Right lobe of liver (tissue), 6 donors: ENCODE results near the gene CADM2. TPM values are rescaled to one million over a fixed set of nuclear protein-coding genes. Genes with fewer than 3 reads are reported as not detected.

Experiments used
- ATAC-seq, 4 donors: fragments of 200-7000 bp; cut with Tn5 transposase; one replicate each; pipeline ENCODE4 v1.9.1; 2020; ENCODE audit warnings: mild to moderate bottlenecking in 4 of 4, moderate library complexity in 4 of 4
- DNase-seq, 3 donors: peaks; one replicate each; pipeline ENCODE4 v3.0.0-alpha.2; 2020
- H3K27ac ChIP-seq, 3 donors: fragments of 200-600 bp; one replicate each; pipeline ENCODE4 v1.8.0; 2022
- H3K27me3 ChIP-seq, 2 donors: fragments of 200-600 bp; one replicate each; pipeline ENCODE4 v1.8.0; 2022
- H3K36me3 ChIP-seq, 4 donors: fragments of 200-600 bp; sonication (generic) in 1 of 4; one replicate each; pipeline versions ENCODE4 v1.5.1 to v1.8.0; 2017 to 2022; ENCODE audit warnings: control low read depth in 1 of 4
- H3K4me1 ChIP-seq, 4 donors: fragments of 200-600 bp; sonication (generic) in 1 of 4; one replicate each; pipeline versions ENCODE4 v1.5.1 to v1.8.0; 2017 to 2022; ENCODE audit warnings: control low read depth in 1 of 4
- H3K4me3 ChIP-seq, 3 donors: fragments of 200-600 bp; one replicate each; pipeline ENCODE4 v1.8.0; 2022
- H3K9me3 ChIP-seq, 4 donors: fragments of 200-600 bp; sonication (generic) in 1 of 4; one replicate each; pipeline versions ENCODE4 v1.5.1 to v1.8.0; 2017 to 2022; ENCODE audit warnings: control low read depth in 1 of 4
- POLR2A ChIP-seq: fragments of 450-650 bp; IDR thresholded peaks from one replicate; pipeline ENCODE4 v1.6.1; 2017; ENCODE audit warnings: antibody characterized with exemption, mild to moderate bottlenecking
- WGBS: methylation state at CpG from one replicate; pipeline ENCODE4 v1.1.6; 2018; ENCODE audit warnings: low coverage, low lambda C conversion rate; ENCODE audit not compliant: insufficient coverage; ENCODE audit errors: missing lambda C conversion rate; 5-methylcytosine and 5-hydroxymethylcytosine counted together
- intact Hi-C, 2 donors: fragments of 100-400 bp; cut with DNase I; formaldehyde crosslinking; loops; one replicate each; pipeline versions ENCODE4 v1.11.2 to v1.14.1; 2022
- total RNA-seq, 6 experiments: library from RNA; depleted of rRNA in 2 of 6; stranded (reverse); fragments of >200 nt in 2 of 6; fragmentation: NEBNext Ultra II Directional in 3 of 6; extraction: Animal tissue kit (Norgen Biotek cat#: 25700) in 3 of 6; gene quantifications; one replicate each; pipeline versions ENCODE4 v1.1.0 to v1.2.4, GENCODE V29; 2016 to 2023
- TF ChIP-seq, protein P1 (sequence below), 4 donors: fragments of 200-600 bp in 3 of 4; fragments of 450-650 bp in 1 of 4; IDR thresholded peaks; one replicate each; pipeline versions ENCODE4 v1.5.1 to v1.8.0; 2016 to 2022; ENCODE audit warnings: antibody characterized with exemption in 4 of 4, mild to moderate bottlenecking in 2 of 4
- donor health status: DM: no; HTN: yes; CAD: no.
- donor health status: DM: no; HTN: no; CAD: no.
- donor health status: DM: no; HTN: no; CAD: no.
- donor health status: DM: no; HTN: yes; CAD: no.
- donor health status: DM: no; HTN: yes; CAD: no.

The CADM2 gene
- total RNA-seq, 6 experiments from 2014 or later, result under 0.01 to 1.7 (median 0.15) TPM

GRCh38 chr3:85584779-85585356 lies 626.1 kb downstream of the CADM2 start:
- WGBS, result 56% methylated on average over 7 of the region's 7 CpGs

GRCh38 chr3:85586018-85586417 lies 627.2 kb downstream of the CADM2 start:
- DNase-seq, result no peak
- Histone ChIP-seq H3K4me3 (no peak overlapping the region), H3K36me3 (no peaks in the 10 kb centered on the region), H3K4me1 (no peaks in the 10 kb centered on the region), H3K27me3 (no peaks in the 10 kb centered on the region), H3K9me3 (no peaks in the 10 kb centered on the region), H3K27ac (no peak overlapping the region)
- intact Hi-C loops, result no loop called here
- 40% methylated on average over 3 of the region's 3 CpGs for WGBS
- no peak for ATAC-seq
- no peak for TF ChIP-seq POLR2A

More at GRCh38 chr3:85584779-85585356, 626.1 kb downstream of the CADM2 start:
- DNase-seq, result no peak
- Histone ChIP-seq H3K36me3 (no peaks in the 10 kb centered on the region), H3K27ac (no peak overlapping the region), H3K4me1 (no peaks in the 10 kb centered on the region), H3K9me3 (no peaks in the 10 kb centered on the region), H3K4me3 (no peak overlapping the region), H3K27me3 (no peaks in the 10 kb centered on the region)
- TF ChIP-seq, protein P1, sequence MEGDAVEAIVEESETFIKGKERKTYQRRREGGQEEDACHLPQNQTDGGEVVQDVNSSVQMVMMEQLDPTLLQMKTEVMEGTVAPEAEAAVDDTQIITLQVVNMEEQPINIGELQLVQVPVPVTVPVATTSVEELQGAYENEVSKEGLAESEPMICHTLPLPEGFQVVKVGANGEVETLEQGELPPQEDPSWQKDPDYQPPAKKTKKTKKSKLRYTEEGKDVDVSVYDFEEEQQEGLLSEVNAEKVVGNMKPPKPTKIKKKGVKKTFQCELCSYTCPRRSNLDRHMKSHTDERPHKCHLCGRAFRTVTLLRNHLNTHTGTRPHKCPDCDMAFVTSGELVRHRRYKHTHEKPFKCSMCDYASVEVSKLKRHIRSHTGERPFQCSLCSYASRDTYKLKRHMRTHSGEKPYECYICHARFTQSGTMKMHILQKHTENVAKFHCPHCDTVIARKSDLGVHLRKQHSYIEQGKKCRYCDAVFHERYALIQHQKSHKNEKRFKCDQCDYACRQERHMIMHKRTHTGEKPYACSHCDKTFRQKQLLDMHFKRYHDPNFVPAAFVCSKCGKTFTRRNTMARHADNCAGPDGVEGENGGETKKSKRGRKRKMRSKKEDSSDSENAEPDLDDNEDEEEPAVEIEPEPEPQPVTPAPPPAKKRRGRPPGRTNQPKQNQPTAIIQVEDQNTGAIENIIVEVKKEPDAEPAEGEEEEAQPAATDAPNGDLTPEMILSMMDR (IDR thresholded peaks at IDR 0.05), result no peak
- no peak for TF ChIP-seq POLR2A
- no peak for ATAC-seq
- intact Hi-C loops, result no loop called here

- no peaks in the 10 kb centered on the region for H3K4me1 ChIP-seq
- no peak overlapping the region for H3K27ac ChIP-seq
- no peak for ATAC-seq
- 39% methylated on average over 3 of the region's 3 CpGs for WGBS
- TF ChIP-seq POLR2A, result no peak
- TF ChIP-seq, protein P1 (IDR thresholded peaks at IDR 0.05), result no peak
- no peaks in the 10 kb centered on the region for H3K9me3 ChIP-seq
- no peaks in the 10 kb centered on the region for H3K36me3 ChIP-seq
- no peak for DNase-seq
- H3K4me3 ChIP-seq, result no peak overlapping the region
- intact Hi-C loops, result no loop called here
- no peaks in the 10 kb centered on the region for H3K27me3 ChIP-seq
Observed at GRCh38 chr3:85589145-85589544, 630.4 kb downstream of the CADM2 start.

DNA sequence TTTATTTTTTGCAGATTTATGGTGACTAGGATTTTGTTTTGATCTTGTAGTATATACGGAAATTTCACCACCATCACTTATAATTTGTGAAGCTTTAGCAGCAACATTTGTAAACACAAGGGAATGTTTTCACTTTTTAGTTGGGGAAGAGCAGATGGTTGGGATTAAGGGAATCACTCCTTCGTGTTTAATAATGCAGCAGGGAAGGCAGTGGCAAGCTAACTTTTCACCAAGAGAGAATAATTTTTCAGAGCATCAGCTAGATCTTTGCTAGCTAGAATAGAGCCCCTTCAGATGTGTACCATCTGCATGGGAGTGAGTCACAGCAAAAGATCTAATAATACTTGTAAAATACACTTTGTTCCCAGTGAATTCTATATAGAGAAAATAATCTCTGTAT lies 632.7 kb downstream of the CADM2 start:
- H3K4me3 ChIP-seq, result no peak overlapping the region
- no peaks in the 10 kb centered on the region for H3K27me3 ChIP-seq
- no peaks in the 10 kb centered on the region for H3K4me1 ChIP-seq
- no peaks in the 10 kb centered on the region for H3K9me3 ChIP-seq
- no peak overlapping the region for H3K27ac ChIP-seq
- ATAC-seq (no peak), DNase-seq (no peak)
- intact Hi-C loops, result no loop called here
- no peak for TF ChIP-seq POLR2A
- WGBS, result 42% methylated on average over 2 of the region's 2 CpGs
- H3K36me3 ChIP-seq, result no peaks in the 10 kb centered on the region

GRCh38 chr3:85592256-85592655 lies 633.5 kb downstream of the CADM2 start:
- DNase-seq (no peak), ATAC-seq (no peak)
- Histone ChIP-seq H3K9me3 (no peaks in the 10 kb centered on the region), H3K4me1 (no peaks in the 10 kb centered on the region), H3K4me3 (no peak overlapping the region), H3K36me3 (no peaks in the 10 kb centered on the region), H3K27me3 (no peaks in the 10 kb centered on the region), H3K27ac (no peak overlapping the region)
- no peak for TF ChIP-seq POLR2A
- TF ChIP-seq, protein P1 (IDR thresholded peaks at IDR 0.05), result no peak
- intact Hi-C loops, result no loop called here
- 50% methylated on average over 1 of the region's 1 CpG for WGBS

DNA sequence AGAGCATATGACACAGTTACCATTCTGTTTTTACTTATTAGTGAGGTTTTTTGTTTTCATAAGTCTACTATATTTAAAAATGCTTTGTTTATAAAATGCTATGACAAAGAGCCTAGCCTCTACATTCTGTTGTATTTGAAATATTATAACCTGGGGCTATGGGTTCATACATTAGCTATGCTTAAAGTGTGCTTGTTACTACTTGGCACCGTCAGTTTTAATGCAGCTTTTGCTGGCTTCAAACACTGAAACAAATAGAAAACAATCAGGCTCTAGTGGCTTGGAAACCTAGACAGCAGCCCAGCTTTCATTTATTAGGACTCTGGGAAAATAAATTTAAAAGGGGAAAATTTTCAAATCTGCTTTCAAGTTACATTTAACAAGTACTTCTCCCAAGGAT lies 635.9 kb downstream of the CADM2 start:
- WGBS, result 36% methylated on average over 1 of the region's 1 CpG
- H3K36me3 ChIP-seq, result no peaks in the 10 kb centered on the region
- no peaks in the 10 kb centered on the region for H3K27me3 ChIP-seq
- ATAC-seq (no peak), DNase-seq (no peak)
- no peaks in the 10 kb centered on the region for H3K9me3 ChIP-seq
- H3K4me1 ChIP-seq, result no peaks in the 10 kb centered on the region
- no peak overlapping the region for H3K27ac ChIP-seq
- no peak overlapping the region for H3K4me3 ChIP-seq
- no peak for TF ChIP-seq POLR2A
- TF ChIP-seq, protein P1 (IDR thresholded peaks at IDR 0.05), result no peak
- intact Hi-C loops, result no loop called here
